Measurements from ENCODE around the gene OTX2.

The OTX2 gene

DNA sequence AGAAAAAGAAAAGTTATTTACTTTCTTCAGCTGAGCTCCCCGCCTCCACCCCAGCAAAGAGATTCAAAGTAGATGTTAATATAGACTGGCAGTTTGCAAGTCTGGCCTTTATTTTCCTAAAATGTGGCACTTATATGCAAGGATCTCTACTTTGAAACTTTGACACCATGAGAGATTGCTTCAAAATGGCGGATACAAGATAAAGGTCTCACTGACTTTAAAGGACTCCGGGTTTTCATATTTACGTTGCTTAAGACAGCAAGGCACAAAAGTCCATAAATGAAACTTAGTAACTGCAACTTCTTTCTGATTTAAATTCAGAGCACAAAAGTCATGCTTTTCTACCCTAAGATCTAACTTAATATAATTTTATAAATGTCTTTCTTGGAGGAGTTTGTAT is 3.5 kb downstream of the OTX2 start:
- TF ChIP-seq FOXP2 (optimal IDR thresholded peaks at IDR 0.05; ENCODE audit: borderline replicate concordance, extremely low read depth, extremely low read length, insufficient read depth) (no peak), REST (IDR thresholded peaks at IDR 0.05; ENCODE audit: insufficient read depth in 1 of 2, low read depth in 2 of 2, low read length in 2 of 2) (no peak), SIN3A (IDR thresholded peaks at IDR 0.05; ENCODE audit: borderline replicate concordance, insufficient read depth, low read length) (no peak), POLR2AphosphoS5 (IDR thresholded peaks at IDR 0.05; ENCODE audit: low read depth, low read length) (no peak), TAF1 (IDR thresholded peaks at IDR 0.05; ENCODE audit: borderline replicate concordance, insufficient read depth, low read length) (no peak)

GRCh38 chr14:56805992-56806727 is 4.1 kb downstream of the OTX2 start:
- no peak for TF ChIP-seq SIN3A (IDR thresholded peaks at IDR 0.05; ENCODE audit: borderline replicate concordance, insufficient read depth, low read length)

- TF ChIP-seq SIN3A (IDR thresholded peaks at IDR 0.05; ENCODE audit: borderline replicate concordance, insufficient read depth, low read length) (no peak), FOXP2 (optimal IDR thresholded peaks at IDR 0.05; ENCODE audit: borderline replicate concordance, extremely low read depth, extremely low read length, insufficient read depth) (no peak), REST (IDR thresholded peaks at IDR 0.05; ENCODE audit: insufficient read depth in 1 of 2, low read depth in 2 of 2, low read length in 2 of 2) (no peak), TAF1 (IDR thresholded peaks at IDR 0.05; ENCODE audit: borderline replicate concordance, insufficient read depth, low read length) (no peak), POLR2AphosphoS5 (IDR thresholded peaks at IDR 0.05; ENCODE audit: low read depth, low read length) (no peak)
These were observed 4.9 kb downstream of the OTX2 start for GRCh38 chr14:56805201-56805991.

DNA sequence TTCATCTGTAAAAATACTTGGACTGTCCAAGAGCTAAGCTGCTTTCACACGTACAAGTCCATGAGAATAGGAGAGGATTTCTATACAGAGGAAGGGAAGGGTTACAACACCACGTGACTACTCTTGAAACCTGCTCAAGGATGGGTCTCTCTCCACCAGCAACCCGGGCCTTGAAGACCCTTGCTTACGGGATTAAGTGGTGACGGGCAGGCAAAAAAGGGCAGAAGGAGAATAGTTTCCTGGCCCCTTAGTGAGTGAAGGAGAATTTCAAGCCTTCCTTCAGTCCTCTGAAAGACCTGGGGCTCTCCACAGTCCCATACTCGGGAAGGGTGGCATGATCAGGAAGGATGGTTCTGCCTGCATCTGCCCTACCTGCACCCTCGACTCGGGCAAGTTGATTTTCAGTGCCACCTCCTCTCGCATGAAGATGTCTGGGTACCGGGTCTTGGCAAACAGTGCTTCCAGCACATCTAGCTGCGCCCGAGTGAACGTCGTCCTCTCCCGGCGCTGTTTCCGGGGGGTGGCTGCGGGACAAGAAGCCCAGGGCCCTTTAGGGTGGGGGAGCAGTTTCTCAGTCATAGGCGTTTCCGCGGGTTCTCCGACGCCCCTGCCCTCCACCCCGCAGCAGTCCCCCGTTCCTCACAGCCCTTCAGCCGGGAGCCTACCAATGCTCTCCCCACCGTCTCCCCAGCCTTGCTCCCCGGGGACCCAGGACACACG is 6.3 kb downstream of the OTX2 start:
- TF ChIP-seq TAF1 (IDR thresholded peaks at IDR 0.05; ENCODE audit: borderline replicate concordance, insufficient read depth, low read length) (no peak), REST (IDR thresholded peaks at IDR 0.05; ENCODE audit: insufficient read depth in 1 of 2, low read depth in 2 of 2, low read length in 2 of 2) (no peak), SIN3A (IDR thresholded peaks at IDR 0.05; ENCODE audit: borderline replicate concordance, insufficient read depth, low read length) (no peak), FOXP2 (optimal IDR thresholded peaks at IDR 0.05; ENCODE audit: borderline replicate concordance, extremely low read depth, extremely low read length, insufficient read depth) (no peak), POLR2AphosphoS5 (IDR thresholded peaks at IDR 0.05; ENCODE audit: low read depth, low read length) (no peak)

GRCh38 chr14:56801920-56802319 is 8.4 kb downstream of the OTX2 start:
- TF ChIP-seq TAF1 (IDR thresholded peaks at IDR 0.05; ENCODE audit: borderline replicate concordance, insufficient read depth, low read length) (no peak), POLR2AphosphoS5 (IDR thresholded peaks at IDR 0.05; ENCODE audit: low read depth, low read length) (no peak), SIN3A (IDR thresholded peaks at IDR 0.05; ENCODE audit: borderline replicate concordance, insufficient read depth, low read length) (no peak), REST (IDR thresholded peaks at IDR 0.05; ENCODE audit: insufficient read depth in 1 of 2, low read depth in 2 of 2, low read length in 2 of 2) (no peak), FOXP2 (optimal IDR thresholded peaks at IDR 0.05; ENCODE audit: borderline replicate concordance, extremely low read depth, extremely low read length, insufficient read depth) (no peak)

All from PFSK-1 (cell line).